Dedifferentiated amniotic fluid mesenchymal stem cell (primary cell): Measurements from ENCODE around the gene SRGAP1.
"Not testable (repeated sequence)": the region's sequence is repeated elsewhere in the genome, so short reads cannot be mapped to it uniquely, and the experiment has no call there.

Experiments used
- DNase-seq: peaks from one replicate; pipeline ENCODE4 v3.0.0-alpha.2; 2016; ENCODE audit errors: extremely low spot score

Gene SRGAP1

DNA sequence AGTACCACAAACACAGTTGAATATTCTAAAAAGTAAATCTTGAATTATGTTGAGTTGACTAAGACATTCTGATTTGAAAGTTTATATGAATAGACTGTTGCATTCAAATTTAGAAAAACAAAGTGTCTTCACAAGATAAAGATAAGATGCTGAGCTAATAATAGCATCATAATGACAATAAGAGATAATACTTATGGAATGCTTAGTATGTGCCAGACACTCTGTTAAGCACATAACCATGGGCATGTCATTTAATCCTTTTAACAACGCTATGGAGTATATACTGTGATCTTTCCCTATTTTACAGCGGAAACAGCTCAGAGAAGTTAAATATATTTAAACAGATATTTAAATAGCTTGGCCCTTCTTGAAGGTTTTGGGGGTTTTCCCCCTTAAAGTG is 163.4 kb downstream of the SRGAP1 start:
- DNase-seq, result peak; percentile 29

DNA sequence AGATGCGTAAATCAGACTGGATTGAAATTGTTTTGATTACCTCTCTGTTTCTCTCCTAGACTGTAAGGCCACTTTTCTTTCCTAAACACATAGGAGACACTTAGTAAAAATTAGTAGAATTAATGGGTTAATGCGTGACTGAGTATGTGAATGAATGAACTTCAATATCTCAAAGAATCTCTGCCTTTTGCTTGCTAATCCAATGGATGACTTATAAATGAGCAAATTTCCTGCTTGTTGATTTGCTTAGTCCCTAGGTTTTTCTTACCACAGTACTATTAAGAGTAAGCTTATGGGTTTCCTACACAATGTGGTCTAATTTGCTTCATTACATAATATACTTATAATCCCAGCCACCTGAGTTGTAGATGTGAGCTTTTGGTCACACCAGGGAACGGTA is 164.1 kb downstream of the SRGAP1 start:
- DNase-seq, result no peak

DNA sequence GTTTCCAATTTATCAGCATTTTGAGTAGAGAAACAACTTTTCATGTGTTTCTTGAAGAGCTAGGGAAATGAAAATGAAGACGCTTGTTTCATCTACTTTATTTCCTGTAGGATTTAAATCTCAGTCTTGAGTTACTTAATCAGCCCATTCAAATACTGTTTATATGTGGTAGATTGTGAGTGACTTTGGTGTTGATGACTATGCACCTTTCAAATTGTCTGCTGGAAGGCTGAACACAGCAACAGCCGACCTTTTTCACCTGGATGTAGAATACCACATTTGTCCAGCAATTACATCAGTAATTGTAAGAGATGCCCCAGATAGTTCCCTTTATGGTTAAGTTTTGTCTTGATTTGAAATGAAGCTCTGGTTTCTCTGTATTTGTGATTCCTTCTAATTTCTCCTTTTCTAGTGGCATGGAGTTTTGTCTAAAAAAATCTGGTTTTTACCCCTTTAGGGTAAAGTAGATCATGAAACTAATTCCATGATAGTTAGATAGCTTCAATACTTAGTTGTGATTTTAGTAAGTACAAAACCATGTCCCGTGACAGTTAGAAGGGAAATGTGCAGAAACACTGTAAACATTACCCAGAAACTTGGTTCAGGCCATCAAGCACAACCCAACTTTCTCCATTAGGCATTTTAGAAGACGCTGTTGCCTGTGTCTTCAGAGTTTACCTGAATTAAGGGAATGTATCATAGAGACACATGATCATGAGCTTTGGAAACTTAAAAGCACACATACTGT is 165.0 kb downstream of the SRGAP1 start:
- DNase-seq, result no peak

DNA sequence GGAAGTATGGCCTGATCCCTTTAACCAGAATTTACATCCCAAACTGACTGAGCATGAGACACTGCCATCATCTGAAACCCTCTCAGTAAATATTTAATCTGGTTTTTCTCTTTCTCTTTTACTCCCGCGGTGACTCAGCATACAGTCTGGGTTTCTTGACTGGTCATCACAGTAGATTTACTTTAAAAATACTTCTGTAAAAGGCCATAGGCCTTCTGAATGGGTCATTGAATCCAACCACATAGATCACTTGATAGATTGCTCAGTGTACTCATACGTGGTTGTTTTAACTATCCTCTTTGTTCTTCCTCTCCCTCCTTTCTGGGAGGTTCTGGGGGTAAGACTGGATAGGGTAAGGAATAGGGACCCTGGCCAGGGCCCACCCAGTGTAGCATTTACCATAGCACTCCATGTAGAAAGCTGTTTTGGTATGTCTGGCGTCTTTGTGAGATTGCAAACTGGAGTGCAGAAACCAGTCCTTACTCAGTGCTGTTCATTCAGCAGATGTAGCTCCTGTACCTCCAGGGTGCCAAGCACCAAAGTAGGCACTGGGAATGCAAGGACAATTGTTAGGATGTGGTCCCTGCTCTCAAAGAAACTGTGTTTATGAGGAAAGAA is 165.7 kb downstream of the SRGAP1 start:
- peak; percentile 55 for DNase-seq

DNA sequence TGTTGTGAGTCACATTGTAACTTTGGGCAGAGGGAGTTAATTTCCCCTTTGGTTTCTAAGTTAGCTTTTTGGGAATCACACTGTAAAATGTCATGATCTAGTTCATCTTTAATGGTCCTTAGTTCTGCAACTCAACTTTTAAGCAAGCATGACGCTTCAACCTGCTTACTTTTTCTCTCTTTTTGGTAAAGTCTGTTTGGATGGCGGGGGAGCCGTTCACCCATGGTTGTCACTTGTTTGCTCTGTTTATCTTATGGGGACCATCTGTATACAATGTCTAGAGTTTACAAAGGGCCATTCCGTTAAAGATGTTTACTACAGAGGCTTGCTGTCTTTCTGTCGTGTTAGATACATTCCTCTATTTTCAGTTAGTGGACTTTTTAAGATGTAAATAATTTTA is 172.0 kb downstream of the SRGAP1 start:
- no peak for DNase-seq

DNA sequence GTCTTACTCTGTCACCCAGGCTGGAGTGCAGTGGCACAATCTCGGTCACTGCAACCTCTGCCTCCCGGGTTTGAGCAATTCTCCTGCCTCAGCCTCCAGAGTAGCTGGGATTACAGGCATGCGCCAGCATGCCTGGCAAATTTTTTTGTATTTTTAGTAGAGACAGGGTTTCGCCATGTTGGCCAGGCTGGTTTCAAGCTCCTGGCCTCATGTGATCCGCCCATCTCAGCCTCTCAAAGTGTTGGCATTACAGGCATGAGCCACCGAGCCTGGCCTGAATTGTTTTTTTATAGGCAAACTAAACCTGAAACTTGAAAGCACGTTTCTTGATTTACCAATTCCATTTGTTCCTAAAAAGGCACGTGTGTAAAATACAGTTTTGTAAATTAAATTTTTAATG is 173.6 kb downstream of the SRGAP1 start:
- not testable (repeated sequence) for DNase-seq

DNA sequence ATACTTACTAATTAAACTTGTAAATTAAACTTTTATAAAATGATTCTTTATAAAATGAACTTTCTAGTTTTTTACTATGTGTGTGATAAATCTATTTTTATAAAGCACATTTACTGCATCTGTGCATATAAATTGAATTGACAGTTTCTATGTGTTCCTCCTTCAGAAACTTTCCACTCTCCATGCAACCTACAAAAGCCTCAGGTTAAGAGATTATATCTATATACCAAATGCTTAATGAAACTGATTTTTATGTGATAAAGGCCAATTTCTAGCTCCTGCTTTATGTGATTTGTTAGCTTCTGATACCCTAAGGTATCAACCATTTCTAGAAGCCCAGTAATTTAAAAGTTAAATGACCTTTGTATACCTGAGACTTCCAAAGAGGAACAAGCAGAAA is 174.0 kb downstream of the SRGAP1 start:
- DNase-seq, result no peak

DNA sequence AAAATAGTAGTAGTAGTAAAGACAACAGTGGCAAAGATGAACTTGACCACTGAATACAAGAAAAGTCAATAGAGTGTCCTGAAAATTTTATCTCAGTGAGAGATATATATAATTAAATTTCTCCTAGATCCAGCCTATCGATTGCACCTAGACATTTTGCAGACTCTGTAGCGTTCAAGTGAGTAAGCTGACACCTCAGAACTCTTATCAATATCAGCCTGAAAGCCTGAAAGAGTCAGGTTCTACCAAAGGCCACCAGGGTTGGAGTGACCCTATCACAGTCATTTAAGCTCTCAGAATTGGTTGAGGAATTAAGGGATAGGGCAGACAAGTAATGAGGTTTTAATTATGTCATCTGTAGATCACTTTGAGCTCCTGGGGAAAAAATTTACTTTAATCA is 174.6 kb downstream of the SRGAP1 start:
- DNase-seq, result no peak

DNA sequence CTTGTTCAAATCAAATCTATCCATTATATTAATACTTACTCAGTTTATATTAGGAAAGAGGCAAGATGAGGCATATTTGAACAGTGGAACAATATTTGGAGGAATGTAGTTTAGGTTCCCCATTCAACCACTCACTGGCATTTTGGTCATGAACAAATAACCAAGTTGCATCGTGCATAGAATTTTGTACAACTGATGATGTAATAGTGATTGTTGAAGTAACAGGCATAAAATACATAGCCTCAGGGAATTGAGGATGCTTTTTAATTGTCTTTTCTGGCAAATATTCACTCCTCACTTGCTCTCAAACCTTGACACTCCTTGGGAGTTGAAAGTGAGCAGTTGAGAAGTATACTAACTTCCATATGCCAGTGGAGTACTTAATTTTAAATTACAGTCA is 175.2 kb downstream of the SRGAP1 start:
- no peak for DNase-seq

DNA sequence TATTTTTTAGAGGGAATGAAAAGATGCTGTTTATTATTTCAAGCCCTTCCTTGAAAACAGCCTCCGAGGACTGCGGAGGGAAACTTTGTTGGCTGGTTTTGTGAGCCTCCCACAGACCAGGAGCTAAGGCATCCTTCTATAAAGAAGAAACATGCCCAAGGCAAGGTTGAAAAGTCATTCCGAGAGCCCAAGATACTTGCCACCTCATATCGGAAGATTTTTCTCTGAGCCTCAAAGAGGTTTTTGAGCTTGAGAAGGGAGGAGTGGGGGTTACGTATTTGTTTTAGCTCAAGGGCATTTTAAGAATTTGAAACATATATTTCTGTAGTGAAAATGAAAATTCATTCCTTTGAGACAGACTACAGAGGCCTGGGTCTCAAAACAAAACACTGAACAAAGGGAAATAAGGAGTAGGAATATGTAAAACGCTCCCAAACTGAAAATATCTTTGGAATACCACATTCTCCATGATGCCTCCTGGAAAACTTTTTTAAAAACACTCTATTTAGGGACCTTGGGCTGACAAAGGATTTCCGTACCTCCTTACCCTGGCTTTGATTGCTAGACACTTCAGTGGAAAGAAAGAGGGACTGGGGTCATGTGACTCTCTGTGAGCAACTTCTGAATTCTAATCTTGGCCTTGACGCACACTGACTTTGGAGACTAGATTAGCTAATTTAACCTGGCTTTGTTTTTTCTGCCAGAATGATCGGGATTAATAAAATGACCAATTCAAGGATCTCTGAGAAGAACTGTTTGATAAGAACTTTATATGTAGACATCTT is 180.9 kb downstream of the SRGAP1 start:
- peak; percentile 55 for DNase-seq

DNA sequence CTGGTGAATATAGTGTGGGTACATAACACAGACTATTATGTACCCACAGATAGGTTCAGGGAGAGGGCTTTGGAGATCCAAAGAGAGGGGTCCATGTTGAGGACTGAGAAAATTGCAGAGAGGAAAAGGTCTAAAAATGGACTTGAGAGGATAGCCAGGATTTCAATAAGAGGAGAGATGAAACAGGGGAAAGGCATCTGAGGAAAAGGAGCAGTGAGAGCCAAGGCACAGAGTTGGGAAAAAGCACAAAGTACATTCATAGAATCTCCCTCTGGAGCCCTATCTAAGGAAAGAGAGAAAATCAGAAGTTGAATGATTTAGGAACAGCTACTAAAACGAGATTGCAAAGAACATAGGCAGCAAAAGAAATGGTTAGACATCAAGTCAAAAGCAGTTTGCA is 182.8 kb downstream of the SRGAP1 start:
- DNase-seq, result no peak

DNA sequence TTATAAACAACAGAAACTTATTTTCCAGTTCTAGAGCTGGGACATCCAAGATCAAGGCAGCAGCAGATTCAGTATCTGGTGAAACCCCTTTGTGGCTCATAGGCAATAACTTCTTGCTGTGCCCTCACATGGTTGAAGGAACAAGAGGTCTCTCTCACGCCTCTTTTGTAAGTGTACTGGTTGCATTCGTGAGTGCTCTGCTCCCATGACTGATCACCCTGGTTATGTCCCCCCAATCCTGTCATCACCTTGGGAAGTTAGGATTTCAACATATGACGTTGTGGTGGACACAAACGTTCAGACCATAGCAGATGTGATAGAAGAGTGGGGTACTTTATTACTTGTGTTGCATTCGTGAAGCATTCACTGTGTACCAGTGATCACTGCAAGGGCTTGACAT is 184.0 kb downstream of the SRGAP1 start:
- no peak for DNase-seq

DNA sequence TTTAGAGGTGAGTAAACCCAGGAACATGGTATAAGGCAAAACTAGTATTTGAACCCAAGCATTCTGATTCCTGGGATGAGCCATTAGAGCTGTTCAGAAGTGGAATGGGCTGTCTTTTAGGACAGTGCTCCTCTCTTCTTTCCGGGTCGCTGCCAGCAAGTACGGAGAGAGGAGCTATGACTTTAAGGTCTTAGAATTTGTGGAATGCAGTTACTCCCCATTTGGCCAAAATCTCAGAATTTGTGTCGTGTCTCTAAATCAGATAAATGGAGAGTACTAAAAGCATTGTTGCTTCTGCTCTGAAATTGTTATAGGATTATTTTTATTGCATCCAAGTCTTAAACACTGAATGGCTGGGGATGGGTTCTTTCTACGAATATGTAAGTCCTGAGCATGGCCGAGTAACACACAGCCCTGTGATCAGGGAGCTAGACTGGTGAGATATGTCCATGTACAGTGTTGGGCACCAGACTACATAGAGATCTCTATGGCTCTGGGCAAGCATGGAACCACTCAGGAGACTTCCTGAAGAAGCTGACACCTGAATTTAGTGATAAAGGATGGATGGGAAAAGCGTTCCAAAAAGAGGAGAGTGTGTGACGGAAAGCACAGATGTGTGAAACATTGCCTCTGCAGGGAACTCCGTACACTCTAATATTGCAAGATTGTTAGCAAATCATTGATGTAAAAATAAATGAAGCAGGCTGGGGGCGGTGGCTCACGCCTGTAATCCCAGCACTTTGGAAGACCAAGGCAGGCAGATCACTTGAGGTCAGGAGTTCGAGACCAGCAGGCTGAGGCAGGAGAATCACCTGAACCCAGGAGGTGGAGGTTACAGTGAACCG is 184.7 kb downstream of the SRGAP1 start:
- DNase-seq, result peak; percentile 71

DNA sequence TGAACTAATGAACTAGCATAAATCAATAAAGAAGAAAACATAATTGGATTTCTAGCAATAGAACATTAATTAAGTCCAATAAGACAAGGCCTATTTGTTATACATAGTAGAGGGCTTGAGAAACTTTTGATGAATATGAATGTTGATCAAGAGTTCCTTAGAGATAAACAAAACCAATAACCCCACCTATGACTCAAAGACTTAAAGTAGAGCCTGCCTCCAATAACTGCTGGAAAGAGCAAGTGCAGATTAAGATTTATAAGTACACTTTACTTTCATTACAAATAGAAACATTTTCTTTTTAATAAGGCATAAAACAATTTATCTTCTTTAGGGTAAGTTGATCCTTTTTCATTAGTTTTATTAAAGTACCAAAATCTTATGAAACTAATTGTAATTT is 185.7 kb downstream of the SRGAP1 start:
- DNase-seq, result no peak

DNA sequence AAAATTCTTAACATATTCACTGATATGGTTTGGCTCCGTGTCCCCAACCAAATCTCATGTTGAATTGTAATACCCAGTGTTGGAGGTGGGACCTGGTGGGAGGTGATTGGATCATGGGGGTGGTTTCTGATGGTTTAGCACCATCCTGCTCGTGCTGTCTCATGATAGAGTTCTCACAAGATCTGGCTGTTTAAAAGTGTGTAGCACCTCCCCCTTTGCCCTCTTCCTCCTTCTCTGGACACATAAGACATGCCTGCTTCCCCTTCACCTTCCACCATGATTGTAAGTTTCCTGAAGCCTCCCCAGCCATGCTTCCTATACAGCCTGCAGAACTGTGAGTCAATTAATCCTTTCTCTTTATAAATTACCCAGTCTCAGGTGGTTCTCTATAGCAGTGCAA is 189.6 kb downstream of the SRGAP1 start:
- not testable (repeated sequence) for DNase-seq

DNA sequence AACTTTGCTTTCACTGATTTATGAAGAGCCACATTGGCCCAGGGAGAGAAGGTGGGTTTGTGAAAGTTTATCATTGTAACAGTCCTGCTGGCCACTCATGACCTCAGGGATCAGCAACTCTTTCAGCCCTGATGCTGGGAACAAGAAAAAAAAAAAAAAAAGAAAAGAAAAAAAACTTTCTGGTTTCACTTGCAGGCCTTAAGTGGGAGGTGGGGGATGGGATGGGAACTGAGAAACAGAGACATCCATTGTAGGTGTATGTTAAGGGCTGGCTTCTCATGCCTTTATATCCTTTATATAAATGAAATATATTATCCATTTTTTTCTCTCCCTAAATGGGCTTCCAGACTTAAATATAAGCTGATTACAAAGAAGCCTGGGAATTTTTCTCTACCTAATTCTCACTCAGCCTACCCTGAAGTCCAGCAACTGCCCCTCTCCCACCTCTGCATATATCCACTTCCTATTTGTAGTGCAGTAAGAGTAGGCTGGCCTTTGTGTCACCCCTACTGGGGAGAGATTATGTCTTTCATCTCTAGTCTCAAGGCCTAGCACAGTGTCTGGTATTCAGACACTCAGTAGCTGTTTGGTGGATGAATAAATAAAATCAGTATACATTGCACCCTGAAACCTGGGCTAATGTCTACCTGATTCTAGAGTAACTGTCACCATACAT is 190.5 kb downstream of the SRGAP1 start:
- DNase-seq, result no peak

DNA sequence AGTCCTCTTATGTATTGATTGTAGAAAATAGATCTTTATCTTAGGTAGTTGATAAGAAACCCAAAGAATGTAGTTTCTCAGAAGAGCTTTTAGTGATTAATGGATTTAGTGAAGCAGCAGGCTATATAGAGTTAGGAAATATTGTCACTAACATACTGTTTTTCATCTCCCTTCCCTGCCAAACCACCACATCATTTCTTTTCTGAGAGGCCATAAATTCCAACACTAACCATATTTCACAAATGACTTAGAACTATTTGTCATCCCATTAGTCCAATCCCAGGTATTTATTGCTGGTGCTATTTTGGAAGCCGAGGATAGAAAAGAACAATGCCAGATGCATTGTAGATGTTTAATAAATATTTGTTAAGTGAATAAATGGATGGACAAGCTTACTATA is 191.9 kb downstream of the SRGAP1 start:
- DNase-seq, result no peak

DNA sequence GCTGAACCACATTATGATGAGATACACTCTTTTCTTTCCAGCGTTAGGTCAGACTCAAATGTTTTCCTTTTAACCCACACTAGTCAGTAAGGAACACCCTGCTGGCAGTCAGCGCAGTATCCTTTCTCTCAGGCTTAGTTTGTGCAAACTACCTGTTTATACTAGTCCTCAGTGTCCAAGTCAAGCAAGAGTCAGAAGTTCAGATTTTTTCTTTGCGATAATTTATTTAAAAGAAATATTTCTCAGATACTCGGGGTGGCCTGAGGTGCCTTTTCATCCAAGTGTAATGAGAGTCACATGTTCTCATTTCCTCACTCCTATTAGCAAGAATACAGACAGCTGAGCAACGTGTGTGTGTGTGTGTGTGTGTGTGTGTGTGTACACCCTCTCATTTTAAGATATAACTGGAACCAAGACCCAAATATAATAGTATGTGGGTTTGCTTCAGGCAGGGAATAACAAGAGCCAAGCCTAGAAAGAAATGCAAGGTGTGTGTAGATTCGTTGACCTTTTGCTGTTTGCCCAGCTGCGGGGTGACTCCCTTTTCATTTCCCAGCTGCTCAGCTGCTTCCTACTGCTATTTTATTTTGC is 194.9 kb downstream of the SRGAP1 start:
- DNase-seq, result no peak

DNA sequence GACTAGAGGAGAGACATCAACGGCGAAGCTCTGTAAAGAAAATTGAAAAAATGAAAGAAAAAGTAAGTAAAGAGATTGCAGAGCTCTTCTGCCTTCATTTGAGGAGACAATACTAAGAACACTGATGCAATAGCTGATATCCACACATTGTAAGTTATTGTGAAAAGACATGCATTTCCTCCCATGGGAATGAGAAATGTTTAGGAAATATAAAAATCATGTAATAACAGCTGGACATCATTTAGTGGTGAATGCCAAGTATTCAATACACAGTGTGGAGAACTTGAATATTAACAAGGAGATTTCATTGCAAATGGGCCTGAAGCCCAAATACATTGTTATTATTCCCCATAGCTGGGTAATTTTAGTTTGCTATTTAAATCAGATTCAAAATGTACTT is 198.4 kb downstream of the SRGAP1 start:
- peak; percentile 61 for DNase-seq

DNA sequence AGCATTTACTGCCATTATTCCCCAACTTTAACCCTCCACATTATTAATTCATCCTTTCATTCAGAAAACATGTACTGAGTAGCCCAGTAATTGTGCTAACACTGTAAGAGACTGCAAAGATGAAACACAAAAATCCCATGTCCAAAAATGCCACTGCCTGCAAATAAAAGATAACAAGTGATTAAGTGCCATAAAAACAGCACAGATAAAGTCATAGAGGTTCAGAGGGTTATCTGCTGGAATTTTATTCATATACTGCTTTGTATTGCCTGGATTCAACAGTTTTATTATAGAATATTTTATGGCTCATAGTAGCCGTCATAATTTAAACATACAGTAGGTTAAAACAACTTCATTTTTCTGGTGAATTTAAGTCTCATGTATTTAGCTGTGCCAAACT is 199.7 kb downstream of the SRGAP1 start:
- DNase-seq, result no peak

DNA sequence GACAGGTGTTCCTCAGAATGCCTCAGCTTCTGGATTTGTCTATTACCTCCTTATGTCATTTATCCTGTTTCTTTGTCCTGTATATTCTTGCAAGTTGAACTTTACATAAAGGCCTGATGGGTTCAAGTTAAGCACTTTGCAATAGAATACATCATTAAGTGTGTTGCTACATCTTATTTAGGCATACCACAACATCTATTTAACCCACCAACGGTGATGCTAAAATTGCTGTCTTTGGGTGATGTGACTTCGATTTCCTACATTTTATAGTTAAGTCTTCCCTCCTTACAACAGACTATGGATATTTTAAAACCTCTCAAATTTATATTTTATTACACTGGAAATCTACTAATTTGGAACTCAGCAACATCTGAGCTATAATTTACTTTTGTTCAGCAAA is 206.6 kb downstream of the SRGAP1 start:
- no peak for DNase-seq
